Measurements from ENCODE around the gene KDM1B. TPM values are rescaled to one million over a fixed set of nuclear protein-coding genes. Genes with fewer than 3 reads are reported as not detected.

The KDM1B gene
- polyA plus RNA-seq, 1 of the 3 experiments (the other 2 are of a cell fraction) = 9.4 TPM

DNA sequence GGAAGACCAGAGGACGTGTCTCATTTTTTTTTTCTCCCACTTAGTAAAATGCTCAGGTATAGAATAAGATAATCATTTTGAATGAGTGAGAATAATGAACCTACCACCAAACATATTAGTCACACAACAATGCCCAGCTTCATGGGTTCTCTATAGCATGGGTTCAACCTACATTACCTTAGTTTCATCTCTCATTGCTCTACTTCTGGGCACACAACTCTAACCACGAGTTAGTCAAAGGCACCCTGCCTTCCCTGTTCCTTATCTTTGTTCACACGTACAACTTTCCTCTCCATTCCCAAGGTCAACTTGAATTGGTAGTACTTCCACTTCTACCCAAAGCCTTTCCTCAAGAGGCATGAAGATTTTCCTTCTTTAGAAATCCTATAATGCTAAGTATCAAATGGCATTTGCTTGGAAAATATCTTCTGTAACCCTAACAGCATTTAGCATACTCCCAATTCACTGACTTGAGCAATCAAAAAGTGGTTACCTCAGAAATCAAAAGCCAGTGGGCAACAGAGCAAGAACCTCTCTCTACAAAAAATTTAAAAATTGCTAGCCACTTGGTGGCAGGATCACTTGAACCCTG is 88.2 kb downstream of the KDM1B start:
- H3K4me2 ChIP-seq = no peak overlapping the region
- no peaks in the 10 kb centered on the region for H3K27me3 ChIP-seq (ENCODE audit: insufficient read depth)
- H3K4me3 ChIP-seq (ENCODE audit: low read depth in 2 of 2, low read length in 1 of 2) = no peak overlapping the region
- peaks cover 24% of the 10 kb centered on the region for H3F3A ChIP-seq (replicated peaks; ENCODE audit: insufficient read depth)
- no peak overlapping the region for H3K9ac ChIP-seq
- 96% methylated on average over 3 of the region's 3 CpGs for WGBS (ENCODE audit: low lambda C conversion rate)
- no peak overlapping the region for H2AFZ ChIP-seq (ENCODE audit: low read depth)
- H3K9me3 ChIP-seq = no peaks in the 10 kb centered on the region
- TF ChIP-seq TCF12 (IDR thresholded peaks at IDR 0.05) (no peak), ELF1 (IDR thresholded peaks at IDR 0.05) (no peak), USF2 (IDR thresholded peaks at IDR 0.05; ENCODE audit: borderline replicate concordance, low read depth, low read length) (no peak), POLR2AphosphoS5 (IDR thresholded peaks at IDR 0.05; ENCODE audit: low read depth, low read length) (no peak), GATA2 (CRISPR knock-in tag; IDR thresholded peaks at IDR 0.05) (no peak), RAD21 (IDR thresholded peaks at IDR 0.05; ENCODE audit: low read length) (no peak), TEAD4 (IDR thresholded peaks at IDR 0.05; ENCODE audit: borderline replicate concordance, insufficient read depth) (no peak), FOSL2 (IDR thresholded peaks at IDR 0.05; ENCODE audit: borderline replicate concordance, low read depth) (no peak), SIN3A (IDR thresholded peaks at IDR 0.05; ENCODE audit: borderline replicate concordance, low read depth, low read length) (no peak), MEF2A (IDR thresholded peaks at IDR 0.05; ENCODE audit: borderline replicate concordance, low read depth) (no peak), TAF1 (IDR thresholded peaks at IDR 0.05; ENCODE audit: borderline replicate concordance, low read depth, low read length) (no peak), REST (IDR thresholded peaks at IDR 0.05; ENCODE audit: low read depth, low read length) (no peak), JUND (IDR thresholded peaks at IDR 0.05) (no peak)
- TF ChIP-seq, protein P1, sequence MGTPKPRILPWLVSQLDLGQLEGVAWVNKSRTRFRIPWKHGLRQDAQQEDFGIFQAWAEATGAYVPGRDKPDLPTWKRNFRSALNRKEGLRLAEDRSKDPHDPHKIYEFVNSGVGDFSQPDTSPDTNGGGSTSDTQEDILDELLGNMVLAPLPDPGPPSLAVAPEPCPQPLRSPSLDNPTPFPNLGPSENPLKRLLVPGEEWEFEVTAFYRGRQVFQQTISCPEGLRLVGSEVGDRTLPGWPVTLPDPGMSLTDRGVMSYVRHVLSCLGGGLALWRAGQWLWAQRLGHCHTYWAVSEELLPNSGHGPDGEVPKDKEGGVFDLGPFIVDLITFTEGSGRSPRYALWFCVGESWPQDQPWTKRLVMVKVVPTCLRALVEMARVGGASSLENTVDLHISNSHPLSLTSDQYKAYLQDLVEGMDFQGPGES (IDR thresholded peaks at IDR 0.05; ENCODE audit: low read depth, low read length) = no peak
- TF ChIP-seq, protein P2, sequence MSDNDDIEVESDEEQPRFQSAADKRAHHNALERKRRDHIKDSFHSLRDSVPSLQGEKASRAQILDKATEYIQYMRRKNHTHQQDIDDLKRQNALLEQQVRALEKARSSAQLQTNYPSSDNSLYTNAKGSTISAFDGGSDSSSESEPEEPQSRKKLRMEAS (IDR thresholded peaks at IDR 0.05; ENCODE audit: low read depth) = no peak
- TF ChIP-seq, protein P3, sequence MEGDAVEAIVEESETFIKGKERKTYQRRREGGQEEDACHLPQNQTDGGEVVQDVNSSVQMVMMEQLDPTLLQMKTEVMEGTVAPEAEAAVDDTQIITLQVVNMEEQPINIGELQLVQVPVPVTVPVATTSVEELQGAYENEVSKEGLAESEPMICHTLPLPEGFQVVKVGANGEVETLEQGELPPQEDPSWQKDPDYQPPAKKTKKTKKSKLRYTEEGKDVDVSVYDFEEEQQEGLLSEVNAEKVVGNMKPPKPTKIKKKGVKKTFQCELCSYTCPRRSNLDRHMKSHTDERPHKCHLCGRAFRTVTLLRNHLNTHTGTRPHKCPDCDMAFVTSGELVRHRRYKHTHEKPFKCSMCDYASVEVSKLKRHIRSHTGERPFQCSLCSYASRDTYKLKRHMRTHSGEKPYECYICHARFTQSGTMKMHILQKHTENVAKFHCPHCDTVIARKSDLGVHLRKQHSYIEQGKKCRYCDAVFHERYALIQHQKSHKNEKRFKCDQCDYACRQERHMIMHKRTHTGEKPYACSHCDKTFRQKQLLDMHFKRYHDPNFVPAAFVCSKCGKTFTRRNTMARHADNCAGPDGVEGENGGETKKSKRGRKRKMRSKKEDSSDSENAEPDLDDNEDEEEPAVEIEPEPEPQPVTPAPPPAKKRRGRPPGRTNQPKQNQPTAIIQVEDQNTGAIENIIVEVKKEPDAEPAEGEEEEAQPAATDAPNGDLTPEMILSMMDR (IDR thresholded peaks at IDR 0.05) = no peak
- no peaks in the 10 kb centered on the region for H3K9me2 ChIP-seq
- CTCF ChIA-PET = no interaction called here
- peak overlapping the region in 1 of 2 experiments; percentile 63; a peak in 1 of 4 replicates for H3K27ac ChIP-seq (ENCODE audit: low read depth in 2 of 2, low read length in 1 of 2)
- H3K79me2 ChIP-seq (ENCODE audit: insufficient read depth) = peaks cover 88% of the 10 kb centered on the region
- no peaks in the 10 kb centered on the region for H3K4me1 ChIP-seq (ENCODE audit: control insufficient read depth in 1 of 2, insufficient read depth in 2 of 2, low read depth in 1 of 2, low read length in 1 of 2)
- peaks cover 64 to 67% of the 10 kb centered on the region in 2 experiments for H3K36me3 ChIP-seq (replicated peaks in 1 of 2; ENCODE audit: control insufficient read depth in 1 of 2, insufficient read depth in 2 of 2, low read length in 1 of 2)
- H4K20me1 ChIP-seq (ENCODE audit: insufficient read depth) = no peaks in the 10 kb centered on the region
- POLR2A ChIA-PET = no interaction called here
- DNase-seq = no peak

Data from SK-N-SH (cell line).